GM23338 (cell line): Measurements from ENCODE around the gene METTL13.

ENCODE experiments used
- CREB1 ChIP-seq: fragments of 250-450 bp; sonication (Bioruptor Pico); IDR thresholded peaks from 2 replicates; pipeline ENCODE4 v1.5.0; 2020; ENCODE audit warnings: low read depth, mild to moderate bottlenecking, moderate library complexity
- CTCF ChIP-seq, 2 experiments: fragments of 200-600 bp in 1 of 2; sonication (generic) in 1 of 2; conservative IDR thresholded peaks; 2 replicates each; pipeline versions ENCODE4 v1.5.1 to v1.6.1; 2016 to 2017; ENCODE audit warnings: antibody characterized with exemption in 2 of 2, low read depth in 2 of 2, mild to moderate bottlenecking in 2 of 2, moderate library complexity in 1 of 2
- EZH2 ChIP-seq: fragments of 200-600 bp; sonication (generic); IDR thresholded peaks from one replicate; pipeline ENCODE4 v1.8.0; 2017; ENCODE audit warnings: antibody characterized with exemption, mild to moderate bottlenecking, low read depth; ENCODE audit not compliant: unreplicated experiment
- POLR2AphosphoS5 ChIP-seq: IDR thresholded peaks from 2 replicates; pipeline ENCODE4 v1.6.1; 2016; ENCODE audit warnings: antibody characterized with exemption, low read depth

- TF ChIP-seq CTCF (conservative IDR thresholded peaks at IDR 0.05; ENCODE audit: low read depth in 2 of 2) (no peak), CREB1 (CRISPR knock-in tag) (no peak), EZH2 (no peak), POLR2AphosphoS5 (no peak)
These were observed 28.3 kb upstream of the METTL13 start for GRCh38 chr1:171753182-171753581.
